Tibial artery (tissue), 4 donors: ENCODE data around the gene CEP162.
A peak's percentile ranks its signal among the peaks of the same experiment; 100 is the strongest.
"Not testable (repeated sequence)": the region's sequence is repeated elsewhere in the genome, so short reads cannot be mapped to it uniquely, and the experiment has no call there.

Experiments
- DNase-seq, 2 donors: peaks; one replicate each; pipeline ENCODE4 v3.0.0-alpha.2; 2019
- H3K27ac ChIP-seq, 2 donors: fragments of 200-600 bp; sonication (generic) in 1 of 2; 1 replicate in 1 of 2; 2 replicates in 1 of 2; pipeline ENCODE4 v1.5.1; 2018 to 2019; ENCODE audit warnings: mild to moderate bottlenecking in 1 of 2
- H3K27me3 ChIP-seq, 2 donors: fragments of 200-600 bp; sonication (generic) in 1 of 2; one replicate each; pipeline versions ENCODE4 v1.5.1 to v1.6.0; 2016 to 2019
- H3K36me3 ChIP-seq, 3 donors: fragments of 200-600 bp; sonication (generic) in 2 of 3; one replicate each; pipeline ENCODE4 v1.5.1; 2016 to 2019; ENCODE audit warnings: mild to moderate bottlenecking in 2 of 3
- H3K4me1 ChIP-seq, 4 donors: fragments of 200-600 bp; sonication (generic) in 2 of 4; 1 replicate in 3 of 4; 2 replicates in 1 of 4; pipeline ENCODE4 v1.5.1; 2016 to 2019
- H3K4me3 ChIP-seq, 2 donors: fragments of 200-600 bp; sonication (generic) in 1 of 2; 1 replicate in 1 of 2; 2 replicates in 1 of 2; pipeline ENCODE4 v1.5.1; 2018 to 2019; ENCODE audit warnings: mild to moderate bottlenecking in 2 of 2
- H3K9me3 ChIP-seq, 3 donors: fragments of 200-600 bp; sonication (generic) in 1 of 3; one replicate each; pipeline ENCODE4 v1.5.1; 2016 to 2019
- intact Hi-C: fragments of 100-400 bp; cut with DNase I; formaldehyde crosslinking; loops from one replicate; pipeline ENCODE4 v1.15.0; 2023; ENCODE audit warnings: low total_unique reads
- TF ChIP-seq, protein P1 (sequence below), 2 experiments: fragments of 200-600 bp in 1 of 2; fragments of 450-650 bp in 1 of 2; IDR thresholded peaks; one replicate each; pipeline ENCODE4 v1.5.1; 2017 to 2019; ENCODE audit warnings: antibody characterized with exemption in 2 of 2, mild to moderate bottlenecking in 1 of 2, moderate library complexity in 1 of 2

Gene CEP162

DNA sequence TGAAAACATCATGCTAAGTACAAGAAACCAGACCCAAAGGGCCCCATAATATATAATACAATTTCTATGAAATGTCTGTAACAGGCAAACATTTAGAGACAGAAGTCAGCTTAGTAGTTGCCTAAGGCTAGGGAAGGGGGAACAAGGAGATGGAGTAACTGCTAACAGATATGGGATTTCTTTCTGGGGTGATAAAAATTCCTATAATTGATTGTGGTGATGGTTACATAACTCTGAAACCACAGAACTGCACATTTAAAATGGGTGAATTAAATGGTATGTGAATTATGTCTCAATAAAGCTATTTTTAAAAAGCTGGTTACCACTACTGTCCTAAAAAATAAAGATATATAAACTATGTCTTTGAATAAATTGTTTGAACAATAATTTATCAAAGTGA is 3.2 kb downstream of the CEP162 start:
- no peaks in the 10 kb centered on the region for H3K36me3 ChIP-seq
- H3K27ac ChIP-seq = no peak overlapping the region
- no peak for DNase-seq
- no peaks in the 10 kb centered on the region for H3K27me3 ChIP-seq
- TF ChIP-seq, protein P1, sequence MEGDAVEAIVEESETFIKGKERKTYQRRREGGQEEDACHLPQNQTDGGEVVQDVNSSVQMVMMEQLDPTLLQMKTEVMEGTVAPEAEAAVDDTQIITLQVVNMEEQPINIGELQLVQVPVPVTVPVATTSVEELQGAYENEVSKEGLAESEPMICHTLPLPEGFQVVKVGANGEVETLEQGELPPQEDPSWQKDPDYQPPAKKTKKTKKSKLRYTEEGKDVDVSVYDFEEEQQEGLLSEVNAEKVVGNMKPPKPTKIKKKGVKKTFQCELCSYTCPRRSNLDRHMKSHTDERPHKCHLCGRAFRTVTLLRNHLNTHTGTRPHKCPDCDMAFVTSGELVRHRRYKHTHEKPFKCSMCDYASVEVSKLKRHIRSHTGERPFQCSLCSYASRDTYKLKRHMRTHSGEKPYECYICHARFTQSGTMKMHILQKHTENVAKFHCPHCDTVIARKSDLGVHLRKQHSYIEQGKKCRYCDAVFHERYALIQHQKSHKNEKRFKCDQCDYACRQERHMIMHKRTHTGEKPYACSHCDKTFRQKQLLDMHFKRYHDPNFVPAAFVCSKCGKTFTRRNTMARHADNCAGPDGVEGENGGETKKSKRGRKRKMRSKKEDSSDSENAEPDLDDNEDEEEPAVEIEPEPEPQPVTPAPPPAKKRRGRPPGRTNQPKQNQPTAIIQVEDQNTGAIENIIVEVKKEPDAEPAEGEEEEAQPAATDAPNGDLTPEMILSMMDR (IDR thresholded peaks at IDR 0.05) = no peak
- H3K4me3 ChIP-seq = no peak overlapping the region
- intact Hi-C loops = no loop called here
- H3K4me1 ChIP-seq = peaks cover 0 to 14% (median 6%) of the 10 kb centered on the region in 4 donors
- H3K9me3 ChIP-seq = no peaks in the 10 kb centered on the region

DNA sequence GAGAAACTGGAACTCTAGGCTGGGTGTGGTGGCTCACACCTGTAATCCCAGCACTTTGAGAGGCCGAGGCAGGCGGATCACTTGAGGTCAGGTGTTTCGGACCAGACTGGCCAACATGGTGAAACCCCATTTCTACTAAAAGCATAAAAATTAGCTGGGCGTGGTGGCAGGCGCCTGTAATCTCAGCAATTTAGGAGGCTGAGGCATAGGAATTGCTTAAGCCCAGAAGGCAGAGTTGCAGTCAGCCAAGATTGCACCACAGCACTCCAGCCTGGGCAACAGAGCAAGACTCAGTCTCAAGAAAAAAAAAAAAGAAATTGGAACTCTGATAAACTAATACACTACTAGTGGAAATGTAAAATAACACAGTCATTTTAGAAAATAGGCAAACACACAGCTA is 3.8 kb downstream of the CEP162 start:
- not testable (repeated sequence) for DNase-seq, H3K4me3 ChIP-seq, H3K27ac ChIP-seq, H3K9me3 ChIP-seq, H3K36me3 ChIP-seq, H3K27me3 ChIP-seq
- intact Hi-C loops = loop anchor here (2.0 kb wide), 1 partner anchor 343 kb away; no protein-coding TSS in a partner anchor
- H3K4me1 ChIP-seq = peaks cover 0 to 14% (median 6%) of the 10 kb centered on the region in 4 donors

DNA sequence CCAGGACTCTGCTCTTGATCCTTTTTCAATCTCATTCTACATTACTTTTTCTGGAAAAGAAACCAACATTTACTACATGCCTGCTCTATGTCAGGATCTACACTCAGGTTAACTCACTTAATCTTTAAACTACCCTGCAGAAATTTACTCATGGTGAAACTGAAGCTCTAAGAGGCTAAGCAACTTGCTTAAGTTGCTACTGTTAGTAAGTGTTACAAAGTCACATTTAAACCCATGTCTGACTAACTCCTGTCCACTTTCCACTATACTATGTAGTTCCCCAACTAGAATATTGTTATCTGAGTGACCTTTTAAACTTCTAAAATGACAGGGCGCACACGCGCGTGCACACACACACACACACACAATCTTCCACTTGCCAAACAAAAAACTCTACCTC is 5.0 kb downstream of the CEP162 start:
- Histone ChIP-seq H3K27me3 (no peaks in the 10 kb centered on the region), H3K27ac (no peak overlapping the region), H3K4me1 (peaks cover 0 to 12% (median 5%) of the 10 kb centered on the region in 4 donors), H3K4me3 (no peak overlapping the region), H3K9me3 (no peaks in the 10 kb centered on the region), H3K36me3 (peaks cover 0 to 6% (median 0%) of the 10 kb centered on the region in 3 donors)
- intact Hi-C loops = loop anchor here (2.0 kb wide), 1 partner anchor 342 kb away; no protein-coding TSS in a partner anchor
- DNase-seq = no peak
- TF ChIP-seq, protein P1 (IDR thresholded peaks at IDR 0.05) = no peak

DNA sequence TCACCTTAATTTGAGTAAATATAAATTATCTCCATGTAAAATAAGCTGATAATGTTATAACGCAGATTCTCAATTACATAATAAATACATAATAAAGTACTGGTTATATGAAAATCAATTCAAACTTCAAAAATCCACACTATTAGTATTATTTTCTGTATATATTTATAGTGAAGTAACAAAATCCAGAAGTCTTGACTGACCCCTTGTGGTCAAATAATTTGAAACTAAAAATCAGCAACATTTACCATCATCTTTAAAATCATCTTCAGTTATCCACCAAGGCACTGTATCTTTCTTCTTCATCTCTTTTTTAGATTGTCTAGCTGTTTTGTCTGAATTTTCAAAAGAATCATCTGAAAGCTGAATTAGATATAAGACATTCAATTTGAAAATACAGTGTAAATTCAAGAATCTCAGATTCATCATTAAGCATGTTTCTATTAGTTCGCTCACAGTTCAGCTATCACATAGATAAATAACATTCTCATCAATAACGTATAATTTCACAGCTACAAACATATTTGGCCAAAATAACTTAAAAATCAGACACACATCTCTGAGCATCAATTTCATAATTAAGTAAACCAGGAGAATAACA is 6.5 kb downstream of the CEP162 start:
- H3K27ac ChIP-seq = no peak overlapping the region
- peaks cover 0 to 3% (median under 1%) of the 10 kb centered on the region in 4 donors for H3K4me1 ChIP-seq
- H3K9me3 ChIP-seq = no peaks in the 10 kb centered on the region
- DNase-seq = no peak
- no peaks in the 10 kb centered on the region for H3K27me3 ChIP-seq
- peaks cover 0 to 9% (median 0%) of the 10 kb centered on the region in 3 donors for H3K36me3 ChIP-seq
- TF ChIP-seq, protein P1 (IDR thresholded peaks at IDR 0.05) = peak; percentile 56 to 62
- H3K4me3 ChIP-seq = no peak overlapping the region
- intact Hi-C loops = no loop called here

DNA sequence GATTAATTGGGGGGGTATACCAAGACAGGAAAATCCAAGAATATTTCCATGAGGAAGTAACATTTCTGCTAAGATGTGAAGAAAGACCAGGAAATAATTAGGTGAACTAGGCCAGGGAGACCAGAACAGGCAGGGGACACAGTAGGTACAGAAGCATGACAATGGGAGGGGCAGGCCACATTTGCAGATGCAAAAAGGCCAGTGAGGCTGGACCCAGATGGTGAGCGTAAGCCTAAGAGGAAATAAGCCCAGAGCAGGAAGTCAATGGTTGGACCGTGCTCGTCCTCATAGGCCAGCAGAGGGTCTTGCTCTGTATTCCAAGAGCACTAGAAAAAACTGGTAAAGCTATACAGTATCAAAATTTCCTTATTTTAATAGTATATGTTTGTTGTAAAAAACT is 9.4 kb downstream of the CEP162 start:
- H3K27me3 ChIP-seq = no peaks in the 10 kb centered on the region
- peaks cover 8 to 19% (median 11%) of the 10 kb centered on the region in 3 donors for H3K36me3 ChIP-seq
- TF ChIP-seq, protein P1 (IDR thresholded peaks at IDR 0.05) = no peak
- no peaks in the 10 kb centered on the region for H3K9me3 ChIP-seq
- H3K4me3 ChIP-seq = no peak overlapping the region
- no peak for DNase-seq
- H3K4me1 ChIP-seq = no peaks in the 10 kb centered on the region
- intact Hi-C loops = no loop called here
- no peak overlapping the region for H3K27ac ChIP-seq

DNA sequence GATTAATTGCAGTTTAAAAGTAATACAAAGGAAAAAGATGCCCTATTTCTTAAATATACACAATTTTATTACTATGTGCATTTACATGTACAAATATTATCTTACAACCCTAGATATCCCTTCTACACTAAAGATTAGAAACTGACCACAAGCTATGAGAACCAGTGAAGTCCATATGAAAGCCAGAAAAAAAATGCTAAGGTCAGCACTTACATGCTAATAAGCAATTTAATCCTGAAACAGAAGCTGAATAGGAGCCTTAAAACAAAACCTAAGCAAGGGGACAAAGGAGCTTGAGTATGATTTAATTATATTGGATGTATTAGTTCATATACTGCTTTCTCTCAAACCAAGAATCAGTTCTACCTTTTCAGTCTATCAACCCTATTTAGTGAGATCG is 14.2 kb downstream of the CEP162 start:
- H3K9me3 ChIP-seq = no peaks in the 10 kb centered on the region
- DNase-seq = no peak
- intact Hi-C loops = no loop called here
- H3K4me1 ChIP-seq = no peaks in the 10 kb centered on the region
- TF ChIP-seq, protein P1 (IDR thresholded peaks at IDR 0.05) = no peak
- H3K36me3 ChIP-seq = peaks cover 11 to 33% (median 19%) of the 10 kb centered on the region in 3 donors
- no peaks in the 10 kb centered on the region for H3K27me3 ChIP-seq
- H3K4me3 ChIP-seq = no peak overlapping the region
- no peak overlapping the region for H3K27ac ChIP-seq
